ENCODE measurements around the gene PRRG4.

Gene PRRG4

DNA sequence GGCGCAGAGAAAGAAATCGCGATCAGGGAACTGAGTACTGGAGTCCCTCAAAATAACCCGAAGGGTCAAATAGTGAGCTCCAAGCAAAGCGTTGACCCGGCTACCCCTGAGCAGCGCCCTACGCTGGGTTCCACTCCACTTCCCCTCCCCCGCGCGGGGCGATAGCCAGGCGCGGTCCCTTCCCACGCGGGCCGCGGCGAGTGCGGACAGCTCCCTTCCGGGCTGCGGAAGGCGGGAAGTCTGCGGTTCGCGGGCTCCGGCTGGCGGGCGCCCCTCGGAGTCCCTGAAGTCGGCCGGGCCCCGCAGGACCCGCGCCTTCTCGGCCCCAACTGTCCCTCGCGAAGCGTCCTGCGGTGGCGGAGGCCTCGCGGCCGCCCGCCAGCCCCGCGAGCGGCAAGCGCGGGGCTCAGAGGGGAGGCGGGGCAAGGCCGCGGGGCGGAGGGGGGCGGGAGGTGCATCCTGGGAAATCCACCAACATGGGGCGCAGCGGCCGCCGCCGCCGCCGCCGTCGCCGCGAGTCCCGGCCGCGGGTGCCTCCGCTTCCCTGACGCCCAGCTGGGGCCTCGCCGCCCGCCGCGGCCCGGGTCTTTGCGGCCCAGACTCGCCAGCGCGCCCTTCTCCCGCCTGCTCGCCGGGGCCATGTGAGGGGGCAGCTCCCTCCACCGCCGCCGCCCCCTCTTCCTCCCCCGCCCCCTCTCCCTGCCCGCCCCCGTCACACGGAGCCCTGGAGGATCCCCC, 62.8 kb downstream of the PRRG4 start, which contains the start of gene QSER1:
TSS of gene QSER1 (plus strand) at position 457 of the 738 bp plus-strand sequence. CDS start 315 bp downstream, outside the sequence.
- Histone ChIP-seq H4K8ac (ENCODE audit: low read length) (peak within 1 kb of the TSS; percentile 95), H2BK15ac (ENCODE audit: low read depth, poor library complexity, severe bottlenecking) (peak within 1 kb of the TSS; percentile 94), H3K23ac (ENCODE audit: low read length in 2 of 2) (peak within 1 kb of the TSS; percentile 55 to 94), H2BK120ac (ENCODE audit: low read depth, low read length) (peak within 1 kb of the TSS; percentile 89), H3K4me1 (ENCODE audit: control insufficient read depth, insufficient read depth, low read depth, low read length) (peaks cover 6% of the 10 kb centered on the region), H2AK5ac (ENCODE audit: low read length, severe bottlenecking) (no peak within 1 kb of the TSS), H2BK12ac (ENCODE audit: low read length in 2 of 2) (peak within 1 kb of the TSS in 1 of 2 experiments; percentile 78), H3K18ac (ENCODE audit: low read depth in 1 of 2, low read length in 2 of 2) (peak within 1 kb of the TSS; percentile 92 to 96), H3K14ac (ENCODE audit: low read length in 2 of 2) (peak within 1 kb of the TSS; percentile 74 to 98), H3K36me3 (ENCODE audit: control insufficient read depth in 1 of 2, insufficient read depth in 2 of 2, low read depth in 1 of 2, low read length in 2 of 2) (no peaks in the 10 kb centered on the region), H2AFZ (ENCODE audit: low read depth, low read length) (peak within 1 kb of the TSS; percentile 88), H3K4me3 (ENCODE audit: insufficient read depth in 1 of 2, low read depth in 1 of 2, low read length in 2 of 2) (peak within 1 kb of the TSS; percentile 91 to 96), H4K91ac (ENCODE audit: low read length) (peak within 1 kb of the TSS; percentile 92), H3K9me3 (ENCODE audit: control insufficient read depth, low read length) (no peaks in the 10 kb centered on the region), H3K27me3 (ENCODE audit: control insufficient read depth in 1 of 2, insufficient read depth in 1 of 2, low read length in 2 of 2) (no peaks in the 10 kb centered on the region), H2BK5ac (ENCODE audit: low read depth, low read length, poor library complexity, severe bottlenecking) (peak within 1 kb of the TSS; percentile 95), H3K4me2 (ENCODE audit: low read length, poor library complexity, severe bottlenecking) (peak within 1 kb of the TSS; percentile 94), H3K27ac (ENCODE audit: low read length, poor library complexity, severe bottlenecking) (peak within 1 kb of the TSS; percentile 68), H3K4ac (ENCODE audit: low read depth in 1 of 2, low read length in 2 of 2) (peak within 1 kb of the TSS; percentile 87 to 99), H3K9ac (ENCODE audit: low read length) (peak within 1 kb of the TSS; percentile 96), H3K79me1 (replicated peaks; ENCODE audit: low read length, poor library complexity, severe bottlenecking) (peaks cover 8% of the 10 kb centered on the region)
- under 1% methylated on average over 26 of the region's 91 CpGs for WGBS
- DNase-seq: peak; percentile 65

DNA sequence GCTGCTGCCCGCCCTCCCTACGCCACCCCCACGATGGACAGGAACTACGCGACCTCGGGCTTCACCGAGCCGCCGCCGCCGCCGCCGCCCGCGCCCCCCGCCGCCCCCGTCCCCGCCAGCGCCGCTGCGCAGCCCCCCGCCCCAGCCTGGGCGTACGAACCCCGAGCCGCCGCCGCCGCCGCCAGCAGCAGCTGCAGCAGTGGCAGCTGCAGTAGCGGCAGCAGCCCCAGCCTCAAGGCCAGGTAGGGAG, 63.3 kb downstream of the PRRG4 start:
- Histone ChIP-seq H3K4me1 (ENCODE audit: control insufficient read depth, insufficient read depth, low read depth, low read length) (peaks cover 5% of the 10 kb centered on the region), H3K4me3 (ENCODE audit: insufficient read depth in 1 of 2, low read depth in 1 of 2, low read length in 2 of 2) (peak overlapping the region; percentile 91 to 96), H2AK5ac (ENCODE audit: low read length, severe bottlenecking) (no peak overlapping the region), H3K18ac (ENCODE audit: low read depth in 1 of 2, low read length in 2 of 2) (peak overlapping the region; percentile 92 to 96), H3K27ac (ENCODE audit: low read length, poor library complexity, severe bottlenecking) (no peak overlapping the region), H2BK12ac (ENCODE audit: low read length in 2 of 2) (peak overlapping the region in 1 of 2 experiments; percentile 78), H3K14ac (ENCODE audit: low read length in 2 of 2) (peak overlapping the region; percentile 74 to 98), H3K4me2 (ENCODE audit: low read length, poor library complexity, severe bottlenecking) (peak overlapping the region; percentile 87), H2BK5ac (ENCODE audit: low read depth, low read length, poor library complexity, severe bottlenecking) (no peak overlapping the region), H4K91ac (ENCODE audit: low read length) (peak overlapping the region; percentile 89), H4K8ac (ENCODE audit: low read length) (peak overlapping the region; percentile 95), H3K9ac (ENCODE audit: low read length) (peak overlapping the region; percentile 96), H3K36me3 (ENCODE audit: control insufficient read depth in 1 of 2, insufficient read depth in 2 of 2, low read depth in 1 of 2, low read length in 2 of 2) (no peaks in the 10 kb centered on the region), H3K79me1 (replicated peaks; ENCODE audit: low read length, poor library complexity, severe bottlenecking) (peaks cover 8% of the 10 kb centered on the region), H2AFZ (ENCODE audit: low read depth, low read length) (peak overlapping the region; percentile 77), H2BK120ac (ENCODE audit: low read depth, low read length) (peak overlapping the region; percentile 89), H3K27me3 (ENCODE audit: control insufficient read depth in 1 of 2, insufficient read depth in 1 of 2, low read length in 2 of 2) (no peaks in the 10 kb centered on the region), H3K23ac (ENCODE audit: low read length in 2 of 2) (peak overlapping the region; percentile 55 to 57), H3K9me3 (ENCODE audit: control insufficient read depth, low read length) (no peaks in the 10 kb centered on the region), H2BK15ac (ENCODE audit: low read depth, poor library complexity, severe bottlenecking) (peak overlapping the region; percentile 94), H3K4ac (ENCODE audit: low read depth in 1 of 2, low read length in 2 of 2) (peak overlapping the region in 1 of 2 experiments; percentile 99)
- WGBS: 0% methylated on average over 5 of the region's 32 CpGs
- no peak for DNase-seq

- peak overlapping the region; percentile 68 for H3K27ac ChIP-seq (ENCODE audit: low read length, poor library complexity, severe bottlenecking)
- H2BK120ac ChIP-seq (ENCODE audit: low read depth, low read length): peak overlapping the region; percentile 89
- H4K8ac ChIP-seq (ENCODE audit: low read length): peak overlapping the region; percentile 95
- WGBS: 1% methylated on average over 58 of the region's 66 CpGs
- peak overlapping the region; percentile 92 to 96 for H3K18ac ChIP-seq (ENCODE audit: low read depth in 1 of 2, low read length in 2 of 2)
- peaks cover 8% of the 10 kb centered on the region for H3K79me1 ChIP-seq (replicated peaks; ENCODE audit: low read length, poor library complexity, severe bottlenecking)
- no peaks in the 10 kb centered on the region for H3K9me3 ChIP-seq (ENCODE audit: control insufficient read depth, low read length)
- peak; percentile 69 for DNase-seq
- peak overlapping the region in 1 of 2 experiments; percentile 99 for H3K4ac ChIP-seq (ENCODE audit: low read depth in 1 of 2, low read length in 2 of 2)
- peak overlapping the region; percentile 87 for H3K4me2 ChIP-seq (ENCODE audit: low read length, poor library complexity, severe bottlenecking)
- peaks cover under 1% of the 10 kb centered on the region for H3K4me1 ChIP-seq (ENCODE audit: control insufficient read depth, insufficient read depth, low read depth, low read length)
- peak overlapping the region; percentile 77 for H2AFZ ChIP-seq (ENCODE audit: low read depth, low read length)
- peak overlapping the region; percentile 96 for H3K9ac ChIP-seq (ENCODE audit: low read length)
- H2AK5ac ChIP-seq (ENCODE audit: low read length, severe bottlenecking): no peak overlapping the region
- no peaks in the 10 kb centered on the region for H3K36me3 ChIP-seq (ENCODE audit: control insufficient read depth in 1 of 2, insufficient read depth in 2 of 2, low read depth in 1 of 2, low read length in 2 of 2)
- peak overlapping the region; percentile 74 to 98 for H3K14ac ChIP-seq (ENCODE audit: low read length in 2 of 2)
- no peaks in the 10 kb centered on the region for H3K27me3 ChIP-seq (ENCODE audit: control insufficient read depth in 1 of 2, insufficient read depth in 1 of 2, low read length in 2 of 2)
- peak overlapping the region; percentile 44 for H2BK5ac ChIP-seq (ENCODE audit: low read depth, low read length, poor library complexity, severe bottlenecking)
- H2BK12ac ChIP-seq (ENCODE audit: low read length in 2 of 2): peak overlapping the region in 1 of 2 experiments; percentile 78
- peak overlapping the region; percentile 89 for H4K91ac ChIP-seq (ENCODE audit: low read length)
- peak overlapping the region; percentile 90 for H2BK15ac ChIP-seq (ENCODE audit: low read depth, poor library complexity, severe bottlenecking)
- peak overlapping the region; percentile 55 to 57 for H3K23ac ChIP-seq (ENCODE audit: low read length in 2 of 2)
- peak overlapping the region; percentile 91 to 96 for H3K4me3 ChIP-seq (ENCODE audit: insufficient read depth in 1 of 2, low read depth in 1 of 2, low read length in 2 of 2)
Measured at GRCh38 chr11:32893343-32894148, 63.8 kb downstream of the PRRG4 start.
